B cell (primary cell): ENCODE measurements around the gene FER. TPM values are rescaled to one million over a fixed set of nuclear protein-coding genes. Genes with fewer than 3 reads are reported as not detected.

Experiments used
- ATAC-seq: fragments of 200-7000 bp; cut with Tn5 transposase; one replicate; pipeline ENCODE4 v1.10.0; 2021; ENCODE audit warnings: low read depth, mild to moderate bottlenecking, moderate number of reproducible peaks, moderate library complexity
- CTCF ChIA-PET: fragments of 350-600 bp; sonication (Branson Sonifier 250); formaldehyde crosslinking; loops from one replicate; lab custom pipeline; 2021; ENCODE audit warnings: antibody characterized with exemption, inconsistent platforms; lab: Charles Lee
- POLR2A ChIA-PET: fragments of 350-600 bp; sonication (Branson Sonifier 250); formaldehyde crosslinking; loops from one replicate; lab custom pipeline; 2021; ENCODE audit warnings: antibody characterized with exemption; lab: Charles Lee
- DNase-seq: peaks from one replicate; pipeline ENCODE4 v3.0.0; 2013
- H2AFZ ChIP-seq: 2 replicates; pipeline ENCODE4 v1.6.1; 2012; ENCODE audit warnings: mild to moderate bottlenecking, low read depth, low read length; ENCODE audit not compliant: insufficient read depth, poor library complexity, severe bottlenecking
- H3K27ac ChIP-seq, 2 donors: 1 replicate in 1 of 2; 2 replicates in 1 of 2; pipeline ENCODE4 v1.5.1; 2012 to 2013; ENCODE audit warnings: low read length in 2 of 2, mild to moderate bottlenecking in 2 of 2, moderate library complexity in 1 of 2
- H3K27me3 ChIP-seq, 4 experiments: fragments of 200-600 bp in 1 of 4; sonication (generic) in 1 of 4; replicated peaks in 1 of 4; 1 replicate in 2 of 4; 2 replicates in 2 of 4; pipeline versions ENCODE4 v1.6.1 to v1.7.0; 2013 to 2016; ENCODE audit warnings: low read length in 3 of 4, mild to moderate bottlenecking in 2 of 4, mixed read lengths in 1 of 4, moderate library complexity in 1 of 4; ENCODE audit not compliant: insufficient read depth in 4 of 4, control insufficient read depth in 3 of 4; ENCODE audit errors: control extremely low read depth in 1 of 4
- H3K36me3 ChIP-seq, 2 experiments: replicated peaks in 1 of 2; 1 replicate in 1 of 2; 2 replicates in 1 of 2; pipeline versions ENCODE4 v1.6.1 to v1.7.1; 2013; ENCODE audit warnings: low read length in 1 of 2; ENCODE audit not compliant: insufficient read depth in 2 of 2, control insufficient read depth in 1 of 2; ENCODE audit errors: control extremely low read depth in 1 of 2, extremely low read depth in 1 of 2
- H3K4me1 ChIP-seq, 2 donors: fragments of 200-600 bp in 1 of 2; sonication (generic) in 1 of 2; 1 replicate in 1 of 2; 2 replicates in 1 of 2; pipeline versions ENCODE4 v1.5.1 to v1.6.1; 2013 to 2017; ENCODE audit warnings: low read length in 2 of 2; ENCODE audit not compliant: control insufficient read depth in 2 of 2, insufficient read depth in 2 of 2
- H3K4me2 ChIP-seq: replicated peaks from 2 replicates; pipeline ENCODE3; 2012; ENCODE audit warnings: mild to moderate bottlenecking, low read depth, low read length; ENCODE audit not compliant: poor library complexity, severe bottlenecking
- H3K4me3 ChIP-seq, 5 experiments: fragments of 200-600 bp in 1 of 5; sonication (generic) in 1 of 5; 1 replicate in 3 of 5; 2 replicates in 2 of 5; pipeline versions ENCODE4 v1.5.1 to v1.7.0; 2011 to 2016; ENCODE audit warnings: low read length in 4 of 5, mild to moderate bottlenecking in 4 of 5, low read depth in 2 of 5, control low read depth in 1 of 5, moderate library complexity in 1 of 5; ENCODE audit not compliant: insufficient read depth in 1 of 5; ENCODE audit errors: control extremely low read depth in 1 of 5, extremely low read depth in 1 of 5
- H3K79me2 ChIP-seq: fragments of 200-600 bp; sonication (generic); one replicate; pipeline ENCODE4 v1.6.0; 2016; ENCODE audit warnings: low read length; ENCODE audit not compliant: control insufficient read depth, insufficient read depth
- H3K9ac ChIP-seq: fragments of 200-600 bp; sonication (generic); 2 replicates; pipeline ENCODE4 v1.6.1; 2017; ENCODE audit warnings: mild to moderate bottlenecking, low read length, moderate library complexity
- H3K9me3 ChIP-seq, 3 donors: one replicate each; pipeline versions ENCODE4 v1.6.1 to v1.7.1; 2013; ENCODE audit warnings: low read length in 2 of 3; ENCODE audit not compliant: control insufficient read depth in 2 of 3, insufficient read depth in 1 of 3; ENCODE audit errors: control extremely low read depth in 1 of 3
- H4K20me1 ChIP-seq: 2 replicates; pipeline ENCODE4 v1.6.0; 2012; ENCODE audit warnings: mild to moderate bottlenecking, low read length; ENCODE audit not compliant: insufficient read depth, control insufficient read depth, poor library complexity, severe bottlenecking
- H3K27ac Mint-ChIP-seq: one replicate; pipeline ENCODE4 v1.8.0; 2021; ENCODE audit warnings: mixed read lengths
- H3K27me3 Mint-ChIP-seq: one replicate; pipeline ENCODE4 v1.8.0; 2021; ENCODE audit warnings: mixed read lengths
- H3K4me1 Mint-ChIP-seq: one replicate; pipeline ENCODE4 v1.8.0; 2021; ENCODE audit warnings: mixed read lengths
- H3K4me3 Mint-ChIP-seq: one replicate; pipeline ENCODE4 v1.8.0; 2021; ENCODE audit warnings: mixed read lengths
- H3K9me3 Mint-ChIP-seq: one replicate; pipeline ENCODE4 v1.8.0; 2022; ENCODE audit warnings: mixed read lengths; ENCODE audit not compliant: insufficient read depth
- CTCF ChIP-seq: fragments of 200-600 bp; IDR thresholded peaks from one replicate; pipeline ENCODE4 v1.8.0; 2022; ENCODE audit warnings: antibody characterized with exemption, mild to moderate bottlenecking
- EZH2 ChIP-seq: IDR thresholded peaks from 2 replicates; pipeline ENCODE4 v1.6.1; 2012; ENCODE audit warnings: borderline replicate concordance, low read depth, mild to moderate bottlenecking, moderate library complexity, low read length; ENCODE audit not compliant: insufficient read depth, poor library complexity, severe bottlenecking
- WGBS: methylation state at CpG from one replicate; pipeline ENCODE4 v1.1.5; 2013; ENCODE audit warnings: missing lambda C conversion rate; ENCODE audit not compliant: insufficient coverage; 5-methylcytosine and 5-hydroxymethylcytosine counted together
- intact Hi-C: fragments of 100-400 bp; cut with micrococcal nuclease; formaldehyde crosslinking; loops from one replicate; pipeline ENCODE4 v1.10.0; 2022
- polyA plus RNA-seq: library from polyadenylated mRNA; depleted of rRNA; stranded (reverse); fragments of >200 nt; gene quantifications from 2 replicates; pipeline ENCODE4 v1.2.3, GENCODE V29; 2012
- total RNA-seq, 2 donors: library from RNA; stranded (reverse); fragments of 120-200 nt in 1 of 2; gene quantifications; 1 replicate in 1 of 2; 2 replicates in 1 of 2; pipeline versions ENCODE4 v1.2.3 to v1.2.4, GENCODE V29; 2013 to 2022

FER gene
- total and polyA plus RNA-seq, 2 donors (not counting 1 experiment from before 2014, with no cell fraction given) = 1.3 to 41.3 TPM

- H3K4me1 Mint-ChIP-seq = no peaks in the 10 kb centered on the region
- H3K79me2 ChIP-seq = no peaks in the 10 kb centered on the region
- ChIA-PET CTCF (no interaction called here), POLR2A (no interaction called here)
- H3K36me3 ChIP-seq = peaks cover 0 to 1% of the 10 kb centered on the region in 2 experiments
- H3K9me3 Mint-ChIP-seq = no peaks in the 10 kb centered on the region
- H3K27ac Mint-ChIP-seq = no peak overlapping the region
- ATAC-seq = no peak
- H3K27ac ChIP-seq = no peak overlapping the region
- no peak overlapping the region for H3K9ac ChIP-seq
- no peak overlapping the region for H3K4me3 ChIP-seq
- intact Hi-C loops = no loop called here
- H2AFZ ChIP-seq = no peak overlapping the region
- DNase-seq = no peak
- no peak overlapping the region for H3K4me3 Mint-ChIP-seq
- WGBS = no CpG with 5 or more reads among the region's 2 CpGs
- H3K9me3 ChIP-seq = no peaks in the 10 kb centered on the region
- H3K27me3 ChIP-seq = no peaks in the 10 kb centered on the region
- no peaks in the 10 kb centered on the region for H3K27me3 Mint-ChIP-seq
- H3K4me1 ChIP-seq = no peaks in the 10 kb centered on the region
- no peak overlapping the region for H3K4me2 ChIP-seq
- no peak for TF ChIP-seq EZH2
- TF ChIP-seq CTCF = no peak
- no peaks in the 10 kb centered on the region for H4K20me1 ChIP-seq
Measured at GRCh38 chr5:109111680-109112079, 364.0 kb downstream of the FER start.

- no peaks in the 10 kb centered on the region for H3K79me2 ChIP-seq
- no peak overlapping the region for H3K4me3 Mint-ChIP-seq
- H3K36me3 ChIP-seq = peaks cover 0 to 1% of the 10 kb centered on the region in 2 experiments
- CTCF ChIA-PET = no interaction called here
- no peak overlapping the region for H3K27ac ChIP-seq
- H3K4me1 Mint-ChIP-seq = no peaks in the 10 kb centered on the region
- no peak overlapping the region for H3K4me2 ChIP-seq
- H3K9ac ChIP-seq = no peak overlapping the region
- no peaks in the 10 kb centered on the region for H4K20me1 ChIP-seq
- no peaks in the 10 kb centered on the region for H3K9me3 Mint-ChIP-seq
- intact Hi-C loops = no loop called here
- no peak overlapping the region for H3K27ac Mint-ChIP-seq
- no peak overlapping the region for H3K4me3 ChIP-seq
- no peak for TF ChIP-seq CTCF
- no peaks in the 10 kb centered on the region for H3K27me3 ChIP-seq
- ATAC-seq = no peak
- H3K27me3 Mint-ChIP-seq = no peaks in the 10 kb centered on the region
- H3K9me3 ChIP-seq = no peaks in the 10 kb centered on the region
- H2AFZ ChIP-seq = no peak overlapping the region
- DNase-seq = no peak
- H3K4me1 ChIP-seq = no peaks in the 10 kb centered on the region
- POLR2A ChIA-PET = no interaction called here
- WGBS = no CpG with 5 or more reads among the region's 3 CpGs
Measured at GRCh38 chr5:109113608-109114007, 365.9 kb downstream of the FER start.
